Tibial artery (tissue), 4 donors: Measurements from ENCODE around the gene BICD2.

Experiments used
- DNase-seq, 2 donors: peaks; one replicate each; pipeline ENCODE4 v3.0.0-alpha.2; 2019
- H3K27ac ChIP-seq, 2 donors: fragments of 200-600 bp; sonication (generic) in 1 of 2; 1 replicate in 1 of 2; 2 replicates in 1 of 2; pipeline ENCODE4 v1.5.1; 2018 to 2019; ENCODE audit warnings: mild to moderate bottlenecking in 1 of 2
- H3K27me3 ChIP-seq, 2 donors: fragments of 200-600 bp; sonication (generic) in 1 of 2; one replicate each; pipeline versions ENCODE4 v1.5.1 to v1.6.0; 2016 to 2019
- H3K36me3 ChIP-seq, 3 donors: fragments of 200-600 bp; sonication (generic) in 2 of 3; one replicate each; pipeline ENCODE4 v1.5.1; 2016 to 2019; ENCODE audit warnings: mild to moderate bottlenecking in 2 of 3
- H3K4me1 ChIP-seq, 4 donors: fragments of 200-600 bp; sonication (generic) in 2 of 4; 1 replicate in 3 of 4; 2 replicates in 1 of 4; pipeline ENCODE4 v1.5.1; 2016 to 2019
- H3K4me3 ChIP-seq, 2 donors: fragments of 200-600 bp; sonication (generic) in 1 of 2; 1 replicate in 1 of 2; 2 replicates in 1 of 2; pipeline ENCODE4 v1.5.1; 2018 to 2019; ENCODE audit warnings: mild to moderate bottlenecking in 2 of 2
- H3K9me3 ChIP-seq, 3 donors: fragments of 200-600 bp; sonication (generic) in 1 of 3; one replicate each; pipeline ENCODE4 v1.5.1; 2016 to 2019
- CTCF ChIP-seq, 2 experiments: fragments of 200-600 bp in 1 of 2; fragments of 450-650 bp in 1 of 2; IDR thresholded peaks; one replicate each; pipeline ENCODE4 v1.5.1; 2017 to 2019; ENCODE audit warnings: antibody characterized with exemption in 2 of 2, mild to moderate bottlenecking in 1 of 2, moderate library complexity in 1 of 2
- intact Hi-C: fragments of 100-400 bp; cut with DNase I; formaldehyde crosslinking; loops from one replicate; pipeline ENCODE4 v1.15.0; 2023; ENCODE audit warnings: low total_unique reads

Gene BICD2

GRCh38 chr9:92734931-92735635 lies 29.6 kb downstream of the BICD2 start:
- H3K4me1 ChIP-seq = peaks cover 0 to 49% (median 31%) of the 10 kb centered on the region in 4 donors
- intact Hi-C loops = no loop called here
- H3K36me3 ChIP-seq = no peaks in the 10 kb centered on the region
- H3K27ac ChIP-seq = no peak overlapping the region
- no peak overlapping the region for H3K4me3 ChIP-seq
- H3K27me3 ChIP-seq = no peaks in the 10 kb centered on the region
- no peaks in the 10 kb centered on the region for H3K9me3 ChIP-seq
- TF ChIP-seq CTCF (IDR thresholded peaks at IDR 0.05) = no peak
- DNase-seq = no peak

DNA sequence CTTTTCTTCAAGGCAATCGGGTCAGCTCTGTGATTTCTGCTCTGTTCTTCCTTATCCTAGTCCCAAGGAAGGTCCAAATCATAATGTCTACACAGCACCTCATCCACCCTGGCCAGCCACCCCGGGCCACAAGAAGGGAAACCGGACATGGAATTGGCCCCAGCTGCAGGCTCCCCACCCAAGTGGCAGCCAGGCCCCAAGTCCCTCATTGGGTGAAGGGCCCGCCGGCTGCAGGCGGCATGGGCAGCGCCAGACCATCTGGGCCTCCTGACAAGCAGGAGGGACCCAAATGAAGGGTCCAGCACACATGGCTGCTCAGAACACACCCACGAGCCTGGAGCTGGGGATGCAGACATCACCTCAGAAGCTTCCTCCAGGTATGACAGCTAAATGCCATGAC lies 33.7 kb downstream of the BICD2 start:
- TF ChIP-seq CTCF (IDR thresholded peaks at IDR 0.05) = no peak
- peaks cover 0 to 21% (median 6%) of the 10 kb centered on the region in 4 donors for H3K4me1 ChIP-seq
- no peak overlapping the region for H3K4me3 ChIP-seq
- H3K36me3 ChIP-seq = peaks cover 14 to 34% (median 28%) of the 10 kb centered on the region in 3 donors
- no peaks in the 10 kb centered on the region for H3K27me3 ChIP-seq
- H3K27ac ChIP-seq = no peak overlapping the region
- no peak for DNase-seq
- no peaks in the 10 kb centered on the region for H3K9me3 ChIP-seq
- intact Hi-C loops = no loop called here

GRCh38 chr9:92729735-92730155 lies 34.9 kb downstream of the BICD2 start:
- Histone ChIP-seq H3K9me3 (no peaks in the 10 kb centered on the region), H3K4me3 (no peak overlapping the region), H3K27me3 (no peaks in the 10 kb centered on the region), H3K27ac (no peak overlapping the region), H3K36me3 (peaks cover 14 to 44% (median 38%) of the 10 kb centered on the region in 3 donors), H3K4me1 (peaks cover 0 to 12% (median 2%) of the 10 kb centered on the region in 4 donors)
- no peak for TF ChIP-seq CTCF (IDR thresholded peaks at IDR 0.05)
- DNase-seq = no peak
- intact Hi-C loops = no loop called here

GRCh38 chr9:92728831-92729734 lies 35.5 kb downstream of the BICD2 start:
- H3K9me3 ChIP-seq = no peaks in the 10 kb centered on the region
- no peak overlapping the region for H3K4me3 ChIP-seq
- intact Hi-C loops = no loop called here
- peaks cover 14 to 48% (median 38%) of the 10 kb centered on the region in 3 donors for H3K36me3 ChIP-seq
- H3K4me1 ChIP-seq = peaks cover 0 to 11% (median 2%) of the 10 kb centered on the region in 4 donors
- no peaks in the 10 kb centered on the region for H3K27me3 ChIP-seq
- no peak overlapping the region for H3K27ac ChIP-seq
- DNase-seq = no peak
- peak in 1 of 2 experiments; percentile 33 for TF ChIP-seq CTCF (IDR thresholded peaks at IDR 0.05)

GRCh38 chr9:92727716-92728700 lies 36.6 kb downstream of the BICD2 start:
- Histone ChIP-seq H3K36me3 (peaks cover 14 to 48% (median 41%) of the 10 kb centered on the region in 3 donors), H3K27me3 (no peaks in the 10 kb centered on the region), H3K27ac (no peak overlapping the region), H3K4me3 (no peak overlapping the region), H3K9me3 (no peaks in the 10 kb centered on the region), H3K4me1 (peaks cover 0 to 11% (median 2%) of the 10 kb centered on the region in 4 donors)
- intact Hi-C loops = no loop called here
- DNase-seq = no peak
- TF ChIP-seq CTCF (IDR thresholded peaks at IDR 0.05) = no peak
